Hepatocyte (in vitro differentiated cells): ENCODE data around the gene MACF1.

ENCODE experiments used
- CTCF ChIP-seq: fragments of 200-600 bp; sonication (generic); IDR thresholded peaks from 2 replicates; pipeline ENCODE4 v1.5.1; 2016; ENCODE audit warnings: antibody characterized with exemption, mild to moderate bottlenecking; ENCODE audit not compliant: poor library complexity
- EZH2 ChIP-seq: fragments of 200-600 bp; sonication (generic); IDR thresholded peaks from 2 replicates; pipeline ENCODE4 v1.6.1; 2016; ENCODE audit warnings: antibody characterized with exemption, mild to moderate bottlenecking, borderline replicate concordance

- TF ChIP-seq CTCF: no peak
- no peak for TF ChIP-seq EZH2
These were observed 73.4 kb downstream of the MACF1 start for GRCh38 chr1:39277879-39278278.
